ENCODE results near the gene DOK7.

DOK7 gene

GRCh38 chr4:3423952-3424351, 39.2 kb upstream of the DOK7 start:
- Histone ChIP-seq H3K23ac (ENCODE audit: low read depth, low read length, poor library complexity) (no peak overlapping the region), H2BK15ac (ENCODE audit: low read length) (no peak overlapping the region), H3K4me1 (ENCODE audit: control insufficient read depth in 2 of 2, insufficient read depth in 1 of 2, low read depth in 1 of 2, low read length in 2 of 2) (peaks cover 0 to 6% of the 10 kb centered on the region in 2 donors), H2BK5ac (ENCODE audit: low read length) (no peak overlapping the region), H3K4me2 (ENCODE audit: insufficient read depth, low read length, poor library complexity, severe bottlenecking) (no peak overlapping the region), H3K27me3 (ENCODE audit: control insufficient read depth in 3 of 3, insufficient read depth in 3 of 3, low read depth in 1 of 3, low read length in 3 of 3) (no peaks in the 10 kb centered on the region), H4K8ac (ENCODE audit: low read depth, low read length) (no peak overlapping the region), H3K9me3 (replicated peaks in 1 of 2; ENCODE audit: control insufficient read depth in 2 of 2, insufficient read depth in 1 of 2, low read depth in 1 of 2, low read length in 2 of 2) (no peaks in the 10 kb centered on the region), H2BK12ac (ENCODE audit: low read length) (no peak overlapping the region), H2AK5ac (ENCODE audit: low read depth, low read length) (no peak overlapping the region), H3K36me3 (replicated peaks in 1 of 2; ENCODE audit: control insufficient read depth in 2 of 2, insufficient read depth in 2 of 2, low read length in 2 of 2) (peaks cover 13 to 66% of the 10 kb centered on the region in 2 donors), H3K4ac (ENCODE audit: low read length) (no peak overlapping the region), H3K14ac (ENCODE audit: low read length) (no peak overlapping the region), H3K79me1 (ENCODE audit: low read depth, low read length) (peaks cover 1% of the 10 kb centered on the region), H3K4me3 (ENCODE audit: low read length in 2 of 2) (no peak overlapping the region), H3K18ac (ENCODE audit: low read length) (no peak overlapping the region), H2BK120ac (ENCODE audit: low read depth, low read length) (no peak overlapping the region), H3K9ac (ENCODE audit: low read depth, low read length, poor library complexity) (no peak overlapping the region), H2AFZ (ENCODE audit: low read length) (no peak overlapping the region), H4K91ac (ENCODE audit: low read depth, low read length, poor library complexity) (no peak overlapping the region), H3K27ac (replicated peaks; ENCODE audit: low read length) (no peak overlapping the region)
- no peak for DNase-seq (ENCODE audit: low spot score)
- no CpG with 5 or more reads among the region's 13 CpGs for WGBS, 2 donors (ENCODE audit: extremely low coverage in 2 of 2, insufficient read length in 2 of 2, insufficient replicate concordance in 1 of 2)

- peak overlapping the region; percentile 73 for H3K23ac ChIP-seq (ENCODE audit: low read depth, low read length, poor library complexity)
- no peak overlapping the region for H2AK5ac ChIP-seq (ENCODE audit: low read depth, low read length)
- DNase-seq (ENCODE audit: low spot score) = no peak
- H3K14ac ChIP-seq (ENCODE audit: low read length) = peak overlapping the region; percentile 89
- H3K79me1 ChIP-seq (ENCODE audit: low read depth, low read length) = peaks cover 1% of the 10 kb centered on the region
- no peak overlapping the region for H2BK15ac ChIP-seq (ENCODE audit: low read length)
- peak overlapping the region; percentile 60 for H3K9ac ChIP-seq (ENCODE audit: low read depth, low read length, poor library complexity)
- no peak overlapping the region for H3K27ac ChIP-seq (replicated peaks; ENCODE audit: low read length)
- H3K4ac ChIP-seq (ENCODE audit: low read length) = no peak overlapping the region
- no peaks in the 10 kb centered on the region for H3K9me3 ChIP-seq (replicated peaks in 1 of 2; ENCODE audit: control insufficient read depth in 2 of 2, insufficient read depth in 1 of 2, low read depth in 1 of 2, low read length in 2 of 2)
- no peak overlapping the region for H3K4me3 ChIP-seq (ENCODE audit: low read length in 2 of 2)
- H2BK120ac ChIP-seq (ENCODE audit: low read depth, low read length) = no peak overlapping the region
- peaks cover 15 to 72% of the 10 kb centered on the region in 2 donors for H3K36me3 ChIP-seq (replicated peaks in 1 of 2; ENCODE audit: control insufficient read depth in 2 of 2, insufficient read depth in 2 of 2, low read length in 2 of 2)
- no peak overlapping the region for H2BK5ac ChIP-seq (ENCODE audit: low read length)
- H2AFZ ChIP-seq (ENCODE audit: low read length) = no peak overlapping the region
- H4K91ac ChIP-seq (ENCODE audit: low read depth, low read length, poor library complexity) = no peak overlapping the region
- no peak overlapping the region for H2BK12ac ChIP-seq (ENCODE audit: low read length)
- no CpG with 5 or more reads among the region's 20 CpGs for WGBS, 2 donors (ENCODE audit: extremely low coverage in 2 of 2, insufficient read length in 2 of 2, insufficient replicate concordance in 1 of 2)
- H4K8ac ChIP-seq (ENCODE audit: low read depth, low read length) = no peak overlapping the region
- H3K27me3 ChIP-seq (ENCODE audit: control insufficient read depth in 3 of 3, insufficient read depth in 3 of 3, low read depth in 1 of 3, low read length in 3 of 3) = no peaks in the 10 kb centered on the region
- no peak overlapping the region for H3K18ac ChIP-seq (ENCODE audit: low read length)
- no peak overlapping the region for H3K4me2 ChIP-seq (ENCODE audit: insufficient read depth, low read length, poor library complexity, severe bottlenecking)
- peaks cover 0 to 6% of the 10 kb centered on the region in 2 donors for H3K4me1 ChIP-seq (ENCODE audit: control insufficient read depth in 2 of 2, insufficient read depth in 1 of 2, low read depth in 1 of 2, low read length in 2 of 2)
Observed at GRCh38 chr4:3424522-3425095, 38.5 kb upstream of the DOK7 start.

- Histone ChIP-seq H3K4me2 (ENCODE audit: insufficient read depth, low read length, poor library complexity, severe bottlenecking) (no peak overlapping the region), H3K36me3 (replicated peaks in 1 of 2; ENCODE audit: control insufficient read depth in 2 of 2, insufficient read depth in 2 of 2, low read length in 2 of 2) (peaks cover 18 to 72% of the 10 kb centered on the region in 2 donors), H3K4ac (ENCODE audit: low read length) (no peak overlapping the region), H3K9me3 (replicated peaks in 1 of 2; ENCODE audit: control insufficient read depth in 2 of 2, insufficient read depth in 1 of 2, low read depth in 1 of 2, low read length in 2 of 2) (no peaks in the 10 kb centered on the region), H3K18ac (ENCODE audit: low read length) (peak overlapping the region; percentile 71), H2BK15ac (ENCODE audit: low read length) (no peak overlapping the region), H3K27me3 (ENCODE audit: control insufficient read depth in 3 of 3, insufficient read depth in 3 of 3, low read depth in 1 of 3, low read length in 3 of 3) (no peaks in the 10 kb centered on the region), H3K79me1 (ENCODE audit: low read depth, low read length) (peaks cover 6% of the 10 kb centered on the region), H2AK5ac (ENCODE audit: low read depth, low read length) (no peak overlapping the region), H3K4me3 (ENCODE audit: low read length in 2 of 2) (no peak overlapping the region), H2AFZ (ENCODE audit: low read length) (no peak overlapping the region), H3K23ac (ENCODE audit: low read depth, low read length, poor library complexity) (no peak overlapping the region), H2BK120ac (ENCODE audit: low read depth, low read length) (no peak overlapping the region), H3K27ac (replicated peaks; ENCODE audit: low read length) (no peak overlapping the region), H3K9ac (ENCODE audit: low read depth, low read length, poor library complexity) (no peak overlapping the region), H4K8ac (ENCODE audit: low read depth, low read length) (no peak overlapping the region), H2BK5ac (ENCODE audit: low read length) (peak overlapping the region; percentile 66), H4K91ac (ENCODE audit: low read depth, low read length, poor library complexity) (no peak overlapping the region), H2BK12ac (ENCODE audit: low read length) (no peak overlapping the region), H3K14ac (ENCODE audit: low read length) (peak overlapping the region; percentile 38), H3K4me1 (ENCODE audit: control insufficient read depth in 2 of 2, insufficient read depth in 1 of 2, low read depth in 1 of 2, low read length in 2 of 2) (peaks cover 0 to 6% of the 10 kb centered on the region in 2 donors)
- no peak for DNase-seq (ENCODE audit: low spot score)
- no CpG with 5 or more reads among the region's 24 CpGs for WGBS, 2 donors (ENCODE audit: extremely low coverage in 2 of 2, insufficient read length in 2 of 2, insufficient replicate concordance in 1 of 2)
Observed at GRCh38 chr4:3426465-3427133, 36.5 kb upstream of the DOK7 start.

GRCh38 chr4:3427134-3427476, 36.0 kb upstream of the DOK7 start:
- no peak for DNase-seq (ENCODE audit: low spot score)

More at GRCh38 chr4:3427134-3427476, 36.0 kb upstream of the DOK7 start:
- no peaks in the 10 kb centered on the region for H3K27me3 ChIP-seq (ENCODE audit: control insufficient read depth in 3 of 3, insufficient read depth in 3 of 3, low read depth in 1 of 3, low read length in 3 of 3)
- H2BK12ac ChIP-seq (ENCODE audit: low read length) = no peak overlapping the region
- H3K4me2 ChIP-seq (ENCODE audit: insufficient read depth, low read length, poor library complexity, severe bottlenecking) = no peak overlapping the region
- peaks cover 0 to 4% of the 10 kb centered on the region in 2 donors for H3K4me1 ChIP-seq (ENCODE audit: control insufficient read depth in 2 of 2, insufficient read depth in 1 of 2, low read depth in 1 of 2, low read length in 2 of 2)
- H3K4ac ChIP-seq (ENCODE audit: low read length) = no peak overlapping the region
- no peak overlapping the region for H2BK15ac ChIP-seq (ENCODE audit: low read length)
- H3K23ac ChIP-seq (ENCODE audit: low read depth, low read length, poor library complexity) = no peak overlapping the region
- peaks cover 19 to 72% of the 10 kb centered on the region in 2 donors for H3K36me3 ChIP-seq (replicated peaks in 1 of 2; ENCODE audit: control insufficient read depth in 2 of 2, insufficient read depth in 2 of 2, low read length in 2 of 2)
- peak overlapping the region; percentile 38 for H3K18ac ChIP-seq (ENCODE audit: low read length)
- no peaks in the 10 kb centered on the region for H3K9me3 ChIP-seq (replicated peaks in 1 of 2; ENCODE audit: control insufficient read depth in 2 of 2, insufficient read depth in 1 of 2, low read depth in 1 of 2, low read length in 2 of 2)
- peaks cover 4% of the 10 kb centered on the region for H3K79me1 ChIP-seq (ENCODE audit: low read depth, low read length)
- H2BK5ac ChIP-seq (ENCODE audit: low read length) = peak overlapping the region; percentile 66
- no peak overlapping the region for H3K9ac ChIP-seq (ENCODE audit: low read depth, low read length, poor library complexity)
- no peak overlapping the region for H2AFZ ChIP-seq (ENCODE audit: low read length)
- no peak overlapping the region for H3K27ac ChIP-seq (replicated peaks; ENCODE audit: low read length)
- no peak overlapping the region for H4K91ac ChIP-seq (ENCODE audit: low read depth, low read length, poor library complexity)
- no peak overlapping the region for H2BK120ac ChIP-seq (ENCODE audit: low read depth, low read length)
- no peak overlapping the region for H4K8ac ChIP-seq (ENCODE audit: low read depth, low read length)
- H3K14ac ChIP-seq (ENCODE audit: low read length) = peak overlapping the region; percentile 38
- H2AK5ac ChIP-seq (ENCODE audit: low read depth, low read length) = no peak overlapping the region
- no CpG with 5 or more reads among the region's 9 CpGs for WGBS, 2 donors (ENCODE audit: extremely low coverage in 2 of 2, insufficient read length in 2 of 2, insufficient replicate concordance in 1 of 2)
- no peak overlapping the region for H3K4me3 ChIP-seq (ENCODE audit: low read length in 2 of 2)
